ENCODE measurements around the gene ZNF841. TPM values are rescaled to one million over a fixed set of nuclear protein-coding genes. Genes with fewer than 3 reads are reported as not detected.

The ZNF841 gene
- total and polyA plus RNA-seq, 9 of the 15 experiments (the other 6 are each of a cell fraction or from before 2014, with no cell fraction given): 3.1 to 17.1 (median 11.0) TPM

DNA sequence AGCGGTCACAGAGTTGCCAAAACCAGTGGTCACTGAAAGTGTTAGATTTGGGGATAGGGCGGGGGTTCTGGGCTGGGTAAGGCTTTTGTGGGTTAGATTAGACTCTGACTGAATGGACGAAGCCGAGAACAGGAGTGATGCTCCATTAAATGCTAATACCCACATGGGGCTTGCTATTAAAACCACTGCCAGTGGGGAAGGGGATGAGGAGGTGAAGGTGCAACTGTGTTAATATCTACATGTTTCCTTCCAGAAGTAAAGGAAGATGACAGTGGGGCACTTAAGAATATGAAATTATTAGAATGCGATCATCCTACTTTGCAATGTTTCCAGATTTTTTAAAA lies 66.8 kb downstream of the ZNF841 start:
- peaks cover 0 to 4% of the 10 kb centered on the region in 2 experiments; a peak in 2 of 5 replicates for H3K4me1 ChIP-seq (replicated peaks in 1 of 2; ENCODE audit: control insufficient read depth in 2 of 2, insufficient read depth in 2 of 2, low read length in 2 of 2)
- peak overlapping the region; percentile 91 to 99; a peak in 3 of 4 replicates for H3K9ac ChIP-seq (ENCODE audit: insufficient read depth in 1 of 2, low read depth in 2 of 2, low read length in 2 of 2)
- FAIRE-seq (no peak), ATAC-seq (peak; percentile 58), DNase-seq (ENCODE audit: extremely low read depth in 1 of 4, low spot score in 3 of 4) (no peak)
- POLR2A ChIA-PET: interaction anchor here (1.0 to 1.3 kb wide), 3 partner anchors 10 to 20 kb away, joined by 4 to 7 read pairs (median 6); partner anchors contain the start of gene ZNF432
- in situ Hi-C loops (cut with MboI) (no loop called here), intact Hi-C loops (cut with micrococcal nuclease) (loop anchor here (1.0 kb wide), 1 partner anchor 20 kb away; the partner anchor contains the start of gene ZNF432)
- H3K9me1 ChIP-seq (ENCODE audit: control insufficient read depth, insufficient read depth, low read length): no peaks in the 10 kb centered on the region
- CTCF ChIA-PET (ENCODE audit: low intra/inter-chr PET ratio): no interaction called here
- peak overlapping the region; percentile 99 for H2AFZ ChIP-seq (ENCODE audit: low read depth, low read length)
- H3K79me2 ChIP-seq (ENCODE audit: control insufficient read depth, insufficient read depth, low read length): peaks cover 26% of the 10 kb centered on the region
- peak overlapping the region; percentile 89 for H3K4me2 ChIP-seq (ENCODE audit: insufficient read depth, low read length)
- H3K27ac ChIP-seq (ENCODE audit: extremely low read depth, low read depth, low read length): peak overlapping the region; percentile 90
- H4K20me1 ChIP-seq (replicated peaks; ENCODE audit: control insufficient read depth, insufficient read depth, low read length): no peaks in the 10 kb centered on the region
- 29% methylated on average over 5 of the region's 5 CpGs for WGBS (ENCODE audit: insufficient coverage, low coverage, missing lambda C conversion rate)
- H3K36me3 ChIP-seq (ENCODE audit: control insufficient read depth, insufficient read depth, low read length): peaks cover 22% of the 10 kb centered on the region
- TF ChIP-seq CXXC5 (CRISPR knock-in tag; IDR thresholded peaks at IDR 0.05) (no peak), RCOR1 (IDR thresholded peaks at IDR 0.05; ENCODE audit: borderline replicate concordance in 1 of 2, low read depth in 2 of 2, low read length in 2 of 2) (0 out of 4 replicates have a peak, but pooled peaks of 1 of the 2 experiments have one; percentile 9)
- H3K27me3 ChIP-seq (ENCODE audit: control insufficient read depth in 2 of 2, insufficient read depth in 2 of 2, low read length in 2 of 2): no peaks in the 10 kb centered on the region
- H3K9me3 ChIP-seq (replicated peaks; ENCODE audit: control insufficient read depth, insufficient read depth, low read depth, low read length): peaks cover 20% of the 10 kb centered on the region
- H3K4me3 ChIP-seq: peak overlapping the region; percentile 64
- BruUV-seq (replicated peaks): TSS peak; percentile 71

GRCh38 chr19:52028027-52028779 lies 67.4 kb downstream of the ZNF841 start, which contains the start of gene ZNF614:
ZNF614 (minus strand) TSS chr19:52028379; CDS start chr19:52025745, 2,634 bp downstream.
- Histone ChIP-seq H3K27ac (ENCODE audit: extremely low read depth, low read depth, low read length) (peak within 1 kb of the TSS; percentile 90), H3K9ac (ENCODE audit: insufficient read depth in 1 of 2, low read depth in 2 of 2, low read length in 2 of 2) (peak within 1 kb of the TSS; percentile 91 to 99), H2AFZ (ENCODE audit: low read depth, low read length) (peak within 1 kb of the TSS; percentile 99), H3K4me2 (ENCODE audit: insufficient read depth, low read length) (peak within 1 kb of the TSS; percentile 89), H4K20me1 (replicated peaks; ENCODE audit: control insufficient read depth, insufficient read depth, low read length) (no peaks in the 10 kb centered on the region), H3K4me1 (replicated peaks in 1 of 2; ENCODE audit: control insufficient read depth in 2 of 2, insufficient read depth in 2 of 2, low read length in 2 of 2) (peaks cover 0 to 4% of the 10 kb centered on the region in 2 experiments; a peak in 2 of 5 replicates), H3K36me3 (ENCODE audit: control insufficient read depth, insufficient read depth, low read length) (peaks cover 28% of the 10 kb centered on the region), H3K9me1 (ENCODE audit: control insufficient read depth, insufficient read depth, low read length) (no peaks in the 10 kb centered on the region), H3K9me3 (replicated peaks; ENCODE audit: control insufficient read depth, insufficient read depth, low read depth, low read length) (peaks cover 17% of the 10 kb centered on the region), H3K79me2 (ENCODE audit: control insufficient read depth, insufficient read depth, low read length) (peaks cover 26% of the 10 kb centered on the region), H3K4me3 (peak within 1 kb of the TSS; percentile 64), H3K27me3 (ENCODE audit: control insufficient read depth in 2 of 2, insufficient read depth in 2 of 2, low read length in 2 of 2) (no peaks in the 10 kb centered on the region)
- intact Hi-C loops (cut with micrococcal nuclease) (loop anchor here (1.0 kb wide), 1 partner anchor 20 kb away; the partner anchor contains the start of gene ZNF432), in situ Hi-C loops (cut with MboI) (no loop called here)
- POLR2A ChIA-PET: interaction anchor here (1.0 to 1.3 kb wide), 3 partner anchors 10 to 20 kb away, joined by 4 to 7 read pairs (median 6); partner anchors contain the start of gene ZNF432
- BruUV-seq (replicated peaks): no TSS peak
- ATAC-seq (peak; percentile 98), FAIRE-seq (peak; percentile 55), DNase-seq (ENCODE audit: extremely low read depth in 1 of 4, low spot score in 3 of 4) (peak; percentile 87 to 91 (median 88))
- under 1% methylated on average over 50 of the region's 53 CpGs for WGBS (ENCODE audit: insufficient coverage, low coverage, missing lambda C conversion rate)
- CTCF ChIA-PET (ENCODE audit: low intra/inter-chr PET ratio): no interaction called here
- TF ChIP-seq RFX7 (CRISPR knock-in tag; IDR thresholded peaks at IDR 0.05): no peak
- TF ChIP-seq ADNP (tag; IDR thresholded peaks at IDR 0.05): no peak
- no peak for TF ChIP-seq ZFP1 (CRISPR knock-in tag; IDR thresholded peaks at IDR 0.05)
- no peak for TF ChIP-seq EGR1 (conservative IDR thresholded peaks at IDR 0.05)
- TF ChIP-seq, protein P1, sequence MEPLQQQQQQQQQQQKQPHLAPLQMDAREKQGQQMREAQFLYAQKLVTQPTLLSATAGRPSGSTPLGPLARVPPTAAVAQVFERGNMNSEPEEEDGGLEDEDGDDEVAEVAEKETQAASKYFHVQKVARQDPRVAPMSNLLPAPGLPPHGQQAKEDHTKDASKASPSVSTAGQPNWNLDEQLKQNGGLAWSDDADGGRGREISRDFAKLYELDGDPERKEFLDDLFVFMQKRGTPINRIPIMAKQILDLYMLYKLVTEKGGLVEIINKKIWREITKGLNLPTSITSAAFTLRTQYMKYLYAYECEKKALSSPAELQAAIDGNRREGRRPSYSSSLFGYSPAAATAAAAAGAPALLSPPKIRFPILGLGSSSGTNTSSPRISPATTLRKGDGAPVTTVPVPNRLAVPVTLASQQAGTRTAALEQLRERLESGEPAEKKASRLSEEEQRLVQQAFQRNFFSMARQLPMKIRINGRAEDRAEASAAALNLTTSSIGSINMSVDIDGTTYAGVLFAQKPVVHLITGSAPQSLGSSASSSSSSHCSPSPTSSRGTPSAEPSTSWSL (CRISPR knock-in tag; IDR thresholded peaks at IDR 0.05; ENCODE audit: borderline replicate concordance): no peak
- no peak for TF ChIP-seq ZNF436 (CRISPR knock-in tag; IDR thresholded peaks at IDR 0.05)
- TF ChIP-seq, protein P2, sequence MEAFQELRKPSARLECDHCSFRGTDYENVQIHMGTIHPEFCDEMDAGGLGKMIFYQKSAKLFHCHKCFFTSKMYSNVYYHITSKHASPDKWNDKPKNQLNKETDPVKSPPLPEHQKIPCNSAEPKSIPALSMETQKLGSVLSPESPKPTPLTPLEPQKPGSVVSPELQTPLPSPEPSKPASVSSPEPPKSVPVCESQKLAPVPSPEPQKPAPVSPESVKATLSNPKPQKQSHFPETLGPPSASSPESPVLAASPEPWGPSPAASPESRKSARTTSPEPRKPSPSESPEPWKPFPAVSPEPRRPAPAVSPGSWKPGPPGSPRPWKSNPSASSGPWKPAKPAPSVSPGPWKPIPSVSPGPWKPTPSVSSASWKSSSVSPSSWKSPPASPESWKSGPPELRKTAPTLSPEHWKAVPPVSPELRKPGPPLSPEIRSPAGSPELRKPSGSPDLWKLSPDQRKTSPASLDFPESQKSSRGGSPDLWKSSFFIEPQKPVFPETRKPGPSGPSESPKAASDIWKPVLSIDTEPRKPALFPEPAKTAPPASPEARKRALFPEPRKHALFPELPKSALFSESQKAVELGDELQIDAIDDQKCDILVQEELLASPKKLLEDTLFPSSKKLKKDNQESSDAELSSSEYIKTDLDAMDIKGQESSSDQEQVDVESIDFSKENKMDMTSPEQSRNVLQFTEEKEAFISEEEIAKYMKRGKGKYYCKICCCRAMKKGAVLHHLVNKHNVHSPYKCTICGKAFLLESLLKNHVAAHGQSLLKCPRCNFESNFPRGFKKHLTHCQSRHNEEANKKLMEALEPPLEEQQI (IDR thresholded peaks at IDR 0.05): peak; percentile 73
